Liver (tissue), 9 donors: Measurements from ENCODE around the gene WASF1. TPM values are rescaled to one million over a fixed set of nuclear protein-coding genes. Genes with fewer than 3 reads are reported as not detected.

Experiments
- DNase-seq: peaks from one replicate; pipeline ENCODE4 v3.0.0-alpha.2; 2017; ENCODE audit warnings: low spot score
- H3K27ac ChIP-seq, 2 donors: one replicate each; pipeline ENCODE4 v1.7.0; 2013; ENCODE audit warnings: inconsistent platforms in 2 of 2, low read length in 2 of 2, control low read depth in 1 of 2, low read depth in 1 of 2, mild to moderate bottlenecking in 1 of 2
- H3K27me3 ChIP-seq, 4 donors: one replicate each; pipeline versions ENCODE4 v1.6.1 to v1.7.0; 2013; ENCODE audit warnings: low read length in 3 of 4, inconsistent platforms in 1 of 4, mild to moderate bottlenecking in 1 of 4, moderate library complexity in 1 of 4; ENCODE audit not compliant: control insufficient read depth in 4 of 4, insufficient read depth in 4 of 4
- H3K36me3 ChIP-seq, 4 donors: one replicate each; pipeline versions ENCODE4 v1.6.1 to v1.7.0; 2013; ENCODE audit warnings: low read length in 3 of 4, mild to moderate bottlenecking in 3 of 4, low read depth in 1 of 4, moderate library complexity in 1 of 4; ENCODE audit not compliant: control insufficient read depth in 4 of 4, insufficient read depth in 3 of 4
- H3K4me1 ChIP-seq, 4 donors: one replicate each; pipeline versions ENCODE4 v1.6.1 to v1.7.0; 2013; ENCODE audit warnings: low read length in 3 of 4, mild to moderate bottlenecking in 3 of 4, moderate library complexity in 1 of 4; ENCODE audit not compliant: control insufficient read depth in 4 of 4, insufficient read depth in 4 of 4
- H3K4me3 ChIP-seq, 3 donors: one replicate each; pipeline versions ENCODE4 v1.6.1 to v1.7.0; 2013; ENCODE audit warnings: low read length in 3 of 3, control low read depth in 1 of 3, low read depth in 1 of 3, mild to moderate bottlenecking in 1 of 3
- H3K9ac ChIP-seq, 2 donors: one replicate each; pipeline ENCODE4 v1.7.0; 2013; ENCODE audit warnings: low read length in 2 of 2, mild to moderate bottlenecking in 2 of 2, moderate library complexity in 2 of 2, control low read depth in 1 of 2, low read depth in 1 of 2
- H3K9me3 ChIP-seq, 4 donors: one replicate each; pipeline versions ENCODE4 v1.6.1 to v1.7.0; 2013; ENCODE audit warnings: low read length in 3 of 4; ENCODE audit not compliant: control insufficient read depth in 4 of 4
- ATF3 ChIP-seq: IDR thresholded peaks from 2 replicates; pipeline ENCODE4 v1.6.1; 2016; ENCODE audit warnings: antibody characterized with exemption
- CTCF ChIP-seq: fragments of 150-350 bp; IDR thresholded peaks from 2 replicates; pipeline ENCODE4 v1.5.1; 2017; ENCODE audit warnings: improper control_type of control experiment, low read depth, low read length; ENCODE audit not compliant: missing input control
- EGR1 ChIP-seq, 2 donors: IDR thresholded peaks; 2 replicates each; pipeline ENCODE4 v1.6.1; 2016 to 2018; ENCODE audit warnings: antibody characterized with exemption in 2 of 2, low read depth in 2 of 2
- FOXA1 ChIP-seq: IDR thresholded peaks from 2 replicates; pipeline ENCODE4 v1.6.1; 2016; ENCODE audit warnings: antibody characterized with exemption
- FOXA2 ChIP-seq: IDR thresholded peaks from 2 replicates; pipeline ENCODE4 v1.6.1; 2016; ENCODE audit warnings: antibody characterized with exemption
- GABPA ChIP-seq, 2 donors: IDR thresholded peaks in 1 of 2; conservative IDR thresholded peaks in 1 of 2; 2 replicates each; pipeline ENCODE4 v1.6.1; 2016; ENCODE audit warnings: antibody characterized with exemption in 2 of 2, mild to moderate bottlenecking in 1 of 2, moderate library complexity in 1 of 2
- HNF4A ChIP-seq, 2 donors: conservative IDR thresholded peaks; 2 replicates each; pipeline ENCODE4 v1.6.1; 2016; ENCODE audit warnings: antibody characterized with exemption in 2 of 2, mild to moderate bottlenecking in 2 of 2
- HNF4G ChIP-seq: IDR thresholded peaks from 2 replicates; pipeline ENCODE4 v1.6.1; 2016; ENCODE audit warnings: antibody characterized with exemption
- JUND ChIP-seq, 2 donors: IDR thresholded peaks; 2 replicates each; pipeline ENCODE4 v1.6.1; 2016; ENCODE audit warnings: antibody characterized with exemption in 2 of 2
- MAX ChIP-seq: IDR thresholded peaks from 2 replicates; pipeline ENCODE4 v1.6.1; 2016; ENCODE audit warnings: antibody characterized with exemption
- NR2F2 ChIP-seq: IDR thresholded peaks from 2 replicates; pipeline ENCODE4 v1.6.1; 2016; ENCODE audit warnings: antibody characterized with exemption
- RAD21 ChIP-seq, 2 donors: IDR thresholded peaks; 2 replicates each; pipeline ENCODE4 v1.6.1; 2016; ENCODE audit warnings: antibody characterized with exemption in 2 of 2, mild to moderate bottlenecking in 2 of 2
- REST ChIP-seq: IDR thresholded peaks from 2 replicates; pipeline ENCODE4 v1.6.1; 2016; ENCODE audit warnings: antibody characterized with exemption, mild to moderate bottlenecking
- RXRA ChIP-seq, 2 donors: IDR thresholded peaks; 2 replicates each; pipeline ENCODE4 v1.6.1; 2017 to 2018; ENCODE audit warnings: antibody characterized with exemption in 2 of 2, mild to moderate bottlenecking in 1 of 2
- SP1 ChIP-seq: IDR thresholded peaks from 2 replicates; pipeline ENCODE4 v1.6.1; 2018; ENCODE audit warnings: antibody characterized with exemption, mild to moderate bottlenecking
- TAF1 ChIP-seq: conservative IDR thresholded peaks from 2 replicates; pipeline ENCODE4 v1.6.1; 2016; ENCODE audit warnings: antibody characterized with exemption, mild to moderate bottlenecking
- ZBTB33 ChIP-seq: IDR thresholded peaks from 2 replicates; pipeline ENCODE4 v1.6.1; 2016; ENCODE audit warnings: antibody characterized with exemption
- WGBS: extraction: QIAGEN DNeasy Blood & Tissue Kit; methylation state at CpG from one replicate; pipeline ENCODE4 v1.1.7; 2013; 5-methylcytosine and 5-hydroxymethylcytosine counted together
- polyA plus RNA-seq, 2 donors: library from polyadenylated mRNA; stranded (reverse) in 1 of 2; unstranded in 1 of 2; fragments of 200-250 nt in 1 of 2; fragments of >200 nt in 1 of 2; fragmentation: Nextera tagmentation in 1 of 2; extraction: Ambion mirVana in 1 of 2; gene quantifications; one replicate each; pipeline versions ENCODE4 v1.2.1 to v1.2.3, GENCODE V29; 2013 to 2015
- total RNA-seq, 2 donors: library from RNA; depleted of rRNA; stranded (reverse); fragments of >200 nt; gene quantifications; one replicate each; pipeline ENCODE4 v1.2.3, GENCODE V29; 2014
- donor health status: healthy.
- donor health status: healthy.
- donor health status: healthy.
- donor health status: healthy.
- donor health status: healthy.

The WASF1 gene
- total and polyA plus RNA-seq, 4 donors, result 3.2 to 5.5 (median 3.4) TPM

- Histone ChIP-seq H3K27ac (no peak overlapping the region), H3K9ac (no peak overlapping the region), H3K4me3 (no peak overlapping the region), H3K36me3 (peaks cover 1 to 44% (median 24%) of the 10 kb centered on the region in 4 donors), H3K9me3 (no peaks in the 10 kb centered on the region), H3K27me3 (no peaks in the 10 kb centered on the region), H3K4me1 (no peaks in the 10 kb centered on the region)
- 94% methylated on average over 1 of the region's 1 CpG for WGBS
- DNase-seq, result no peak
- no peak for TF ChIP-seq RXRA (IDR thresholded peaks at IDR 0.05)
- TF ChIP-seq RAD21 (IDR thresholded peaks at IDR 0.05), result no peak
- no peak for TF ChIP-seq FOXA2
- no peak for TF ChIP-seq JUND (IDR thresholded peaks at IDR 0.05)
- TF ChIP-seq HNF4G, result no peak
- TF ChIP-seq HNF4A (conservative IDR thresholded peaks at IDR 0.05), result no peak
Measured at GRCh38 chr6:110226261-110226660, 46.8 kb upstream of the WASF1 start.

- H3K4me3 ChIP-seq, result no peak overlapping the region
- H3K4me1 ChIP-seq, result no peaks in the 10 kb centered on the region
- H3K36me3 ChIP-seq, result peaks cover 5 to 55% (median 33%) of the 10 kb centered on the region in 4 donors
Measured at GRCh38 chr6:110221738-110222137, 42.3 kb upstream of the WASF1 start.

More at GRCh38 chr6:110221738-110222137, 42.3 kb upstream of the WASF1 start:
- Histone ChIP-seq H3K27ac (no peak overlapping the region), H3K27me3 (no peaks in the 10 kb centered on the region), H3K9me3 (no peaks in the 10 kb centered on the region), H3K9ac (no peak overlapping the region)
- TF ChIP-seq RXRA (IDR thresholded peaks at IDR 0.05) (no peak), RAD21 (IDR thresholded peaks at IDR 0.05) (no peak), HNF4A (conservative IDR thresholded peaks at IDR 0.05) (no peak), REST (no peak), ATF3 (no peak), HNF4G (no peak), SP1 (no peak), TAF1 (no peak), MAX (no peak), NR2F2 (no peak), FOXA2 (no peak), EGR1 (IDR thresholded peaks at IDR 0.05; ENCODE audit: low read depth in 2 of 2) (no peak), ZBTB33 (no peak), CTCF (no peak), FOXA1 (no peak), GABPA (IDR thresholded peaks at IDR 0.05 in 1 of 2, conservative IDR thresholded peaks at IDR 0.05 in 1 of 2) (no peak), JUND (IDR thresholded peaks at IDR 0.05) (no peak)
- DNase-seq, result no peak
